A673 (cell line): ENCODE measurements around the gene MSI2. TPM values are rescaled to one million over a fixed set of nuclear protein-coding genes. Genes with fewer than 3 reads are reported as not detected.

Experiments used
- BruUV-seq: library from RNA; stranded (reverse); fragments of 400-500 nt; replicated peaks from 2 replicates; lab custom pipeline; 2021; lab: Mats Ljungman, UMichigan
- CTCF ChIA-PET: fragments of 300-600 bp; sonication (Branson Sonifier 250); formaldehyde crosslinking; loops from one replicate; lab custom pipeline; 2022; ENCODE audit warnings: antibody characterized with exemption; lab: Charles Lee
- POLR2A ChIA-PET: fragments of 300-600 bp; sonication (Branson Sonifier 250); formaldehyde crosslinking; loops from one replicate; lab custom pipeline; 2022; ENCODE audit warnings: antibody characterized with exemption; ENCODE audit not compliant: low non-redundant PET; lab: Charles Lee
- DNase-seq: peaks from one replicate; pipeline ENCODE4 v3.0.0-alpha.2; 2015; ENCODE audit warnings: low spot score
- H3K27ac ChIP-seq: fragments of 200-600 bp; sonication (generic); 2 replicates; pipeline ENCODE4 v1.5.1; 2016; ENCODE audit warnings: mixed run types, low read depth, mild to moderate bottlenecking, mixed read lengths, antibody characterized with exemption, low read length; ENCODE audit not compliant: poor library complexity, severe bottlenecking
- H3K27me3 ChIP-seq: fragments of 200-600 bp; sonication (generic); replicated peaks from 2 replicates; pipeline ENCODE4 v1.6.1; 2017; ENCODE audit warnings: mixed run types, low read depth, mild to moderate bottlenecking, mixed read lengths, antibody characterized with exemption, low read length; ENCODE audit not compliant: insufficient read depth, poor library complexity
- H3K36me3 ChIP-seq: fragments of 200-600 bp; sonication (generic); 2 replicates; pipeline ENCODE4 v1.6.1; 2016; ENCODE audit warnings: mixed run types, mild to moderate bottlenecking, mixed read lengths, antibody characterized with exemption, low read length; ENCODE audit not compliant: insufficient read depth, poor library complexity, severe bottlenecking
- H3K4me1 ChIP-seq: fragments of 200-600 bp; sonication (generic); 2 replicates; pipeline ENCODE4 v1.6.1; 2017; ENCODE audit warnings: mixed run types, mild to moderate bottlenecking, mixed read lengths, antibody characterized with exemption, low read length; ENCODE audit not compliant: insufficient read depth, poor library complexity, severe bottlenecking
- H3K4me3 ChIP-seq: fragments of 200-600 bp; sonication (generic); 2 replicates; pipeline ENCODE4 v1.5.1; 2016; ENCODE audit warnings: low read depth, mixed run types, mild to moderate bottlenecking, mixed read lengths, low read length; ENCODE audit not compliant: poor library complexity, severe bottlenecking
- H3K9me3 ChIP-seq: fragments of 200-600 bp; sonication (generic); 2 replicates; pipeline ENCODE4 v1.6.1; 2016; ENCODE audit warnings: mixed run types, low read depth, mild to moderate bottlenecking, mixed read lengths, antibody characterized with exemption, low read length; ENCODE audit not compliant: poor library complexity, severe bottlenecking
- EZH2 ChIP-seq: fragments of 200-600 bp; sonication (generic); IDR thresholded peaks from 2 replicates; pipeline ENCODE4 v1.6.1; 2017; ENCODE audit warnings: borderline replicate concordance, low read depth, mild to moderate bottlenecking, mixed read lengths, antibody characterized with exemption, low read length; ENCODE audit not compliant: poor library complexity, severe bottlenecking
- intact Hi-C: fragments of 100-400 bp; cut with micrococcal nuclease; formaldehyde crosslinking; loops from one replicate; pipeline ENCODE4 v1.10.0; 2022; ENCODE audit not compliant: unreplicated experiment
- total RNA-seq: library from RNA; stranded (reverse); gene quantifications from 2 replicates; pipeline ENCODE4 v1.2.3, GENCODE V29; 2021
- TF ChIP-seq, protein P1 (sequence below): fragments of 300-800, 200-600 bp; sonication (generic); conservative IDR thresholded peaks from 2 replicates; pipeline ENCODE4 v1.5.1; 2017; ENCODE audit warnings: low read depth, mild to moderate bottlenecking, antibody characterized with exemption, low read length, moderate library complexity, mixed read lengths

Gene MSI2
- total RNA-seq, 1 experiment from 2014 or later: 108 TPM

DNA sequence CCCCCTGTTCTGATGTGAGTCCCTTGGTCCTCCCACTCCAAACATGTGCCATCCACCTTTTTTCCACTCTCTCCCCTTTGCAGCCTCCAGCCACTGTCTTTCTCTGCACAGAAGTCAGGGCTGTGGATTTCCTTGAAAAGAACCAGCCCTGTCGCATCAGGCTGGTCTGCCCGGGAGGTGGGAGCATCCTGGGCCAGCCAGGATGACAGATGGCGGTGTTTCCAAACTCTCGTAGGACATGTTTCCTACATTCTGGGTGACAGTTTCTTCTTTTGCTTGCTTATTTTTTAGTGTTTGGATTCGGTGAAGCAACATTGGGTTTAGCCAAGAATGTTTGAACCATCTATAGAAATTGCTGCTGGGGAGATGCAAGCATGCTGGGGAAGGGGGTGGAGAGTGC, 388.0 kb downstream of the MSI2 start:
- no TSS peak for BruUV-seq
- no peak for TF ChIP-seq EZH2
- TF ChIP-seq, protein P1, sequence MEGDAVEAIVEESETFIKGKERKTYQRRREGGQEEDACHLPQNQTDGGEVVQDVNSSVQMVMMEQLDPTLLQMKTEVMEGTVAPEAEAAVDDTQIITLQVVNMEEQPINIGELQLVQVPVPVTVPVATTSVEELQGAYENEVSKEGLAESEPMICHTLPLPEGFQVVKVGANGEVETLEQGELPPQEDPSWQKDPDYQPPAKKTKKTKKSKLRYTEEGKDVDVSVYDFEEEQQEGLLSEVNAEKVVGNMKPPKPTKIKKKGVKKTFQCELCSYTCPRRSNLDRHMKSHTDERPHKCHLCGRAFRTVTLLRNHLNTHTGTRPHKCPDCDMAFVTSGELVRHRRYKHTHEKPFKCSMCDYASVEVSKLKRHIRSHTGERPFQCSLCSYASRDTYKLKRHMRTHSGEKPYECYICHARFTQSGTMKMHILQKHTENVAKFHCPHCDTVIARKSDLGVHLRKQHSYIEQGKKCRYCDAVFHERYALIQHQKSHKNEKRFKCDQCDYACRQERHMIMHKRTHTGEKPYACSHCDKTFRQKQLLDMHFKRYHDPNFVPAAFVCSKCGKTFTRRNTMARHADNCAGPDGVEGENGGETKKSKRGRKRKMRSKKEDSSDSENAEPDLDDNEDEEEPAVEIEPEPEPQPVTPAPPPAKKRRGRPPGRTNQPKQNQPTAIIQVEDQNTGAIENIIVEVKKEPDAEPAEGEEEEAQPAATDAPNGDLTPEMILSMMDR: no peak
- POLR2A ChIA-PET: no interaction called here

DNA sequence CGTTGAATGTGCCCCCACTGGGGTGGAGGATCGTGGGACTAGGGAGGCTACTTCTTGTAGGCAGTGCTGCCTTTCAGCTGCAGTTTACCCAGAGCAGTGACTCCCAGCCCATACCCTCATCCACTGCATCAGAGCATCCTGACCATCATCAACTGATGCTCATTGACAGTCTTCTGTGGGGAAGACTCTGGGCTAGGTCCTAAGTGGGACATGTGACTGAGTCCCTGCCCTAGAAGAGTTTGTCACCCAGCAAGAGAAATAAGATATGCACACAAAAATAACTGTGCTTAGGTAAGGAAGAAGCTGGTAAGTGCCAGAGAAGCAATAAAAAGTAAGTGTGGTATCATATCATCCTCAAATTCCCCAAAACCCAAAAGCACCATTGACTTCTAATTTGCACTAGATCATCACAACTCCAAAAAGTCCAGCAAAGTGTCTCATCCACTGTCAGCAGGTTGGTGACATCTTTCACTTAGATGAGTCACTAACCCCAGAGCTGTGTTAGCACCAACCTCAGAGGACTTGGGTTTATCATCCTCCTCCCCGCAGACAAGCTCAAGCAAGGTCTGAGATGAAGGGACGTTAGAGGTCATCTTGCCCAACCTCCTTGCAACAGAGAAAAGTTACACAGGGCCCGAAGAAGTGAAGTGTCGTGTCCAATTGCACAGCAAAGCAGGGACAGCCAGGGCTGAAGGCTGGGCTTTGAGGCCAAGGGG, 389.8 kb downstream of the MSI2 start:
- ChIA-PET CTCF (no interaction called here), POLR2A (no interaction called here)
- intact Hi-C loops: no loop called here
- no peaks in the 10 kb centered on the region for H3K36me3 ChIP-seq
- no peaks in the 10 kb centered on the region for H3K27me3 ChIP-seq
- H3K27ac ChIP-seq: no peak overlapping the region
- no peak overlapping the region for H3K4me3 ChIP-seq
- no peak for TF ChIP-seq EZH2
- TF ChIP-seq, protein P1: no peak
- no peak for DNase-seq
- H3K4me1 ChIP-seq: no peaks in the 10 kb centered on the region
- H3K9me3 ChIP-seq: no peaks in the 10 kb centered on the region
- no TSS peak for BruUV-seq

More for the DNA sequence above, 388.0 kb downstream of the MSI2 start:
- Histone ChIP-seq H3K9me3 (no peaks in the 10 kb centered on the region), H3K27ac (no peak overlapping the region), H3K27me3 (no peaks in the 10 kb centered on the region), H3K4me1 (no peaks in the 10 kb centered on the region), H3K36me3 (no peaks in the 10 kb centered on the region), H3K4me3 (no peak overlapping the region)
- no peak for DNase-seq
- intact Hi-C loops: no loop called here
- CTCF ChIA-PET: no interaction called here

DNA sequence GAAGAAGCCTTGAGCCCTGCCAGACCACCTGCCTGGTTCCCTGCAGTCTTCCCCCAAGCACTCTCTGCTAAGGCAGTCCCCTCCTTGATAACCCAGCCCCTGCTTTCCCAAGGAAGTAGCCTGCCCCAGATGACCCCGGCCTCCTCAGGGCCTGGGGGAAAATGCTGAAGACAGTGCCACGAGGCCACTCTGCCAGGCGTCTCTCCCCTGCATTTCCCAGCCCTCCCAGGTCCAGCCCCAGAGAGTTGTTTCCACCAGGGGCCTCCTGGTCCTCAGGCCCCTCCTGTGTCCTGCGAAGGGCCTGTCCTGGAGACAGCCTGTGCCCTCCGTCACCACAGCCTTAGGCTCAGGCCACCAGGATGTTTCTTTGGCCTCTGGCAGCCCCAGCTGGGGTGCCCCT, 392.4 kb downstream of the MSI2 start:
- TF ChIP-seq EZH2: no peak
- TF ChIP-seq, protein P1: no peak
- no peaks in the 10 kb centered on the region for H3K27me3 ChIP-seq
- no TSS peak for BruUV-seq
- intact Hi-C loops: no loop called here
- no peak overlapping the region for H3K4me3 ChIP-seq
- DNase-seq: no peak
- no peaks in the 10 kb centered on the region for H3K36me3 ChIP-seq
- ChIA-PET POLR2A (no interaction called here), CTCF (no interaction called here)
- H3K4me1 ChIP-seq: no peaks in the 10 kb centered on the region
- H3K9me3 ChIP-seq: no peaks in the 10 kb centered on the region
- H3K27ac ChIP-seq: no peak overlapping the region
